IPS-NIHi7 (cell line): ENCODE data around the gene PTH.

Source experiments
- DNase-seq: peaks from one replicate; pipeline ENCODE4 v3.0.0; 2012; ENCODE audit warnings: mixed read lengths; ENCODE audit errors: extremely low spot score

PTH gene

GRCh38 chr11:13495929-13496328 is at the start of gene PTH:
Gene PTH, minus strand, starts transcription at chr11:13495997. Its CDS starts 3,142 bp downstream, at chr11:13492855.
- no peak for DNase-seq

GRCh38 chr11:13538044-13538443 is 42.2 kb upstream of the PTH start:
- no peak for DNase-seq

GRCh38 chr11:13535819-13536218 is 40.0 kb upstream of the PTH start:
- peak; percentile 63 for DNase-seq

- DNase-seq = no peak
Observed at GRCh38 chr11:13534358-13534757, 38.6 kb upstream of the PTH start.

GRCh38 chr11:13525257-13525656 is 29.5 kb upstream of the PTH start:
- no peak for DNase-seq

- no peak for DNase-seq
Observed at GRCh38 chr11:13503393-13503792, 7.6 kb upstream of the PTH start.

- DNase-seq = no peak
Observed at GRCh38 chr11:13502492-13502891, 6.7 kb upstream of the PTH start.

GRCh38 chr11:13494051-13494450 is 1.7 kb downstream of the PTH start:
- no peak for DNase-seq

- peak; percentile 63 for DNase-seq
Observed at GRCh38 chr11:13487661-13488030, 8.2 kb downstream of the PTH start.

GRCh38 chr11:13486926-13487660 is 8.7 kb downstream of the PTH start:
- peak; percentile 40 for DNase-seq

- DNase-seq = no peak
Observed at GRCh38 chr11:13480198-13480597, 15.6 kb downstream of the PTH start.

- DNase-seq = no peak
Observed at GRCh38 chr11:13479688-13480087, 16.1 kb downstream of the PTH start.

GRCh38 chr11:13475091-13475490 is 20.7 kb downstream of the PTH start:
- DNase-seq = no peak

GRCh38 chr11:13473013-13473722 is 22.6 kb downstream of the PTH start:
- DNase-seq = no peak

- no peak for DNase-seq
Observed at GRCh38 chr11:13468750-13469149, 27.0 kb downstream of the PTH start.

- DNase-seq = no peak
Observed at GRCh38 chr11:13465909-13466371, 29.9 kb downstream of the PTH start.

GRCh38 chr11:13463779-13464290 is 32.0 kb downstream of the PTH start:
- no peak for DNase-seq

- peak; percentile 90 for DNase-seq
Observed at GRCh38 chr11:13462901-13463778, 32.7 kb downstream of the PTH start, which contains the start of gene BTBD10. Gene BTBD10, minus strand, starts transcription at chr11:13463222. Its CDS starts 18,098 bp downstream, at chr11:13445124.

- DNase-seq = peak; percentile 62
Observed at GRCh38 chr11:13462311-13462900, 33.4 kb downstream of the PTH start.

- DNase-seq = no peak
Observed at GRCh38 chr11:13461291-13461690, 34.5 kb downstream of the PTH start.

GRCh38 chr11:13450832-13451397 is 44.9 kb downstream of the PTH start:
- no peak for DNase-seq
